ENCODE data around the gene CSNK1G3. TPM values are rescaled to one million over a fixed set of nuclear protein-coding genes. Genes with fewer than 3 reads are reported as not detected.

CSNK1G3 gene
- total RNA-seq, 4 donors from 2014 or later = 40.0 to 57.1 (median 42.5) TPM

DNA sequence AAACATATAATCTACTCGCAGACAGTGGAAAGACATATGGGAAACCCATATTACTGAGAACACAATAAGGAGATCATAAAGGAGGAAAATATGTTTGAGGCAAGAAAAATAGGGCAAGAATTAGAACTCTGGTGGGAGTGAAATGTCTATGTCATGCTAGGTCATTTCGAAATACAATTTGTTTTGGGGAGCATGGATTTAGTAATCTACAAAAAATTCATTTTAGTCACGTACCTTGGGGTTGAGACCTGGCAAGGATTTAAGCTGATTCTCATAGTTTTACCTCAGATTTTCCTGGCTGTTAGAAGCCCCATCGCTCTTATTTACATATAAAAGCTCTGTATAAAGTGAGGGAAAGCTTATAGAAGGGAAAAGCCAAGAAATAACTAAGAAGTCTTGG is 11.5 kb upstream of the CSNK1G3 start:
- TF ChIP-seq, protein P1, sequence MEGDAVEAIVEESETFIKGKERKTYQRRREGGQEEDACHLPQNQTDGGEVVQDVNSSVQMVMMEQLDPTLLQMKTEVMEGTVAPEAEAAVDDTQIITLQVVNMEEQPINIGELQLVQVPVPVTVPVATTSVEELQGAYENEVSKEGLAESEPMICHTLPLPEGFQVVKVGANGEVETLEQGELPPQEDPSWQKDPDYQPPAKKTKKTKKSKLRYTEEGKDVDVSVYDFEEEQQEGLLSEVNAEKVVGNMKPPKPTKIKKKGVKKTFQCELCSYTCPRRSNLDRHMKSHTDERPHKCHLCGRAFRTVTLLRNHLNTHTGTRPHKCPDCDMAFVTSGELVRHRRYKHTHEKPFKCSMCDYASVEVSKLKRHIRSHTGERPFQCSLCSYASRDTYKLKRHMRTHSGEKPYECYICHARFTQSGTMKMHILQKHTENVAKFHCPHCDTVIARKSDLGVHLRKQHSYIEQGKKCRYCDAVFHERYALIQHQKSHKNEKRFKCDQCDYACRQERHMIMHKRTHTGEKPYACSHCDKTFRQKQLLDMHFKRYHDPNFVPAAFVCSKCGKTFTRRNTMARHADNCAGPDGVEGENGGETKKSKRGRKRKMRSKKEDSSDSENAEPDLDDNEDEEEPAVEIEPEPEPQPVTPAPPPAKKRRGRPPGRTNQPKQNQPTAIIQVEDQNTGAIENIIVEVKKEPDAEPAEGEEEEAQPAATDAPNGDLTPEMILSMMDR (IDR thresholded peaks at IDR 0.05) = no peak
- peak; percentile 55 for ATAC-seq (ENCODE audit: low FRiP score)
- no peak for DNase-seq (ENCODE audit: low spot score)

DNA sequence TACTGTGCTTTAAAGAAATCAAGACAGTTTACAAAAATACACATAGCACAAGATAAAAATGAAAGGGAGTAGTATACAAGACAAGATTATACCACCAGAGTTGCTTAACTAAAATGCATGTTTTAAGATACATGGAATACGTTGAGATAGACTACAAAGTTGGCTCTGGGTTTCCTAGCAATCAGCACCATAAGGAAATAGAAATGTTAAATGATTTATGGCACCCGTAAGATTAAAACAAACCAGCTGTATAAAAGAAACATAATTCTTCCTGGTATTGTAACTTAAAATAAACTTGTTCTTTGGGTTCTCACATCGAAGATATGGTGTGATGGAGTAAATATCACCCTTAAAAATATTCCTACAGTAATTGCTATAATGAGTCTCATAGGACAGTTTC is 9.9 kb upstream of the CSNK1G3 start:
- TF ChIP-seq, protein P1 (IDR thresholded peaks at IDR 0.05) = no peak
- ATAC-seq (ENCODE audit: low FRiP score) (no peak), DNase-seq (ENCODE audit: low spot score) (no peak)

DNA sequence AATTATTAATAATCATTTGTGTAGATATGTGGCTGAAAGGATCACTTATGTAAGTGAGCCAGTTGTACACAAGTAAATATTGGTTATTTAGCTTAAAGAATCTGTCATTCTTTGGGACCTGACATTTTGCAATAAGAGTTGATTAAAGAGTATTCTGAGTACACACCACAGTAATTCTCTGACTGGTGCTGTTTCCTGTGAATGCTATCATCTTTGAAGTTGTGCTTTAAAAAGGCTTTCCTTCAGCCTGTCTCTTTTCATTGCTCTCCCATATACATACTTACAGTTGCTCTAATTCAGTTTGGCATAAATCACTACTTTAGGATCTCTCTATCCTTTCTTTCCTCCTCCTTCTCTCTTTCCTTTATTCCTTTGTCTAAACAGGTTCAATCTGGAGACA is 8.7 kb upstream of the CSNK1G3 start:
- DNase-seq (ENCODE audit: low spot score) (no peak), ATAC-seq (ENCODE audit: low FRiP score) (no peak)
- TF ChIP-seq, protein P1 (IDR thresholded peaks at IDR 0.05) = no peak

DNA sequence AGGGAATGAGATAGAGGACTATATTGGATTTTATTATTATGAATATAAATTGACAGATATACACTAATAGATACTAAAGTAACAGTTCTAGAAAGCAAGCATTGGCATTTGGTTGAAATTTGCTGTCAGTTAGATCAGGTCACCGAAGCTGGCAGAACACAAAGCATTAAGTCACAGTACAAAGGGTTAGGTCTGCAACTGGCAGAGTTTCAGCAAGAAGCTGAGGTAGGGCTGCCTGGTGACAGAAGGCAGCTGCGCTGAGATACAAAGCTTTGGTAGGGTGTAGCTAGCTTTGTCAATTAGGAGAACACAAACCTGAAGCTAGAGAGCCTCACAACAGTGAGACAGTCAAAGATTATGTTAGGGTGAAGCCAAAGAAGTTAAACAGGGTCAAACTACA is 6.3 kb upstream of the CSNK1G3 start:
- ATAC-seq (ENCODE audit: low FRiP score) (no peak), DNase-seq (ENCODE audit: low spot score) (no peak)
- TF ChIP-seq, protein P1 (IDR thresholded peaks at IDR 0.05) = no peak

DNA sequence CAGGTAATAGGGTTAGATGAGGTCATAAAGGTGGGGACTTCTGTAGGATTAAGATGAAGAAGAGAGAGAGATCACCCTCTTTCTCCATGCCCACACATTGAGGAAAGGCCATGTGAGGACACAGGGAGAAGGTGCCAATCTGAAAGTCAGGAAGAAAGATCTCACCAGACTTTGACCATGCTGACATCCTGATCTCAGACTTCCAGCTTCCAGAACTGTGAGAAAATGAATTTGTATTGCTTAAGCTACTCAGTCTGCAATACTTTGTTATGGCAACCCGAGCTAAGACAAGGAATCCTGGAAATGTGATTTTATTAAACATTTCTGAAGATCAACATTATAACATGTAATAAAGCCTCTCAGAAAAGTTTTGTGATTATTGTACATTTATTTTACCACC is 3.5 kb upstream of the CSNK1G3 start:
- DNase-seq (ENCODE audit: low spot score) = no peak
- no peak for ATAC-seq (ENCODE audit: low FRiP score)
- TF ChIP-seq, protein P1 (IDR thresholded peaks at IDR 0.05) = no peak

DNA sequence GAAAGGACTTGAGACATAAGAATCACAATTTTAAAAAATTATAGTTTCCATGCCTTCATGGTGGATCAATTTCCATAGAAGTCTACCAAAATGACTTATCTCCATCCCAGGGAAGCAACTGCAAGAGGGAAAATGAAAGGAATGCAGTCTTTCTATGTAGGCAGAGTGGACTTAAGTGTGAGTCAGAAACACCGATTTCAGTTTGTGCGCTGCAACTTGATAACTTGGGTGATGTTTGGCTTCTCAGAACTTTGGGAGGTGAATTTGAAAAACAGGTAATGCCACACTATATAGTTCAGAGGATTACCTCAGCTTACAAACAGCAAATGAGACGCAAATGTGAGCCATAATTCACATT is 708 bp upstream of the CSNK1G3 start:
- TF ChIP-seq, protein P1 (IDR thresholded peaks at IDR 0.05) = no peak
- DNase-seq (ENCODE audit: low spot score) (no peak), ATAC-seq (ENCODE audit: low FRiP score) (peak; percentile 13)

DNA sequence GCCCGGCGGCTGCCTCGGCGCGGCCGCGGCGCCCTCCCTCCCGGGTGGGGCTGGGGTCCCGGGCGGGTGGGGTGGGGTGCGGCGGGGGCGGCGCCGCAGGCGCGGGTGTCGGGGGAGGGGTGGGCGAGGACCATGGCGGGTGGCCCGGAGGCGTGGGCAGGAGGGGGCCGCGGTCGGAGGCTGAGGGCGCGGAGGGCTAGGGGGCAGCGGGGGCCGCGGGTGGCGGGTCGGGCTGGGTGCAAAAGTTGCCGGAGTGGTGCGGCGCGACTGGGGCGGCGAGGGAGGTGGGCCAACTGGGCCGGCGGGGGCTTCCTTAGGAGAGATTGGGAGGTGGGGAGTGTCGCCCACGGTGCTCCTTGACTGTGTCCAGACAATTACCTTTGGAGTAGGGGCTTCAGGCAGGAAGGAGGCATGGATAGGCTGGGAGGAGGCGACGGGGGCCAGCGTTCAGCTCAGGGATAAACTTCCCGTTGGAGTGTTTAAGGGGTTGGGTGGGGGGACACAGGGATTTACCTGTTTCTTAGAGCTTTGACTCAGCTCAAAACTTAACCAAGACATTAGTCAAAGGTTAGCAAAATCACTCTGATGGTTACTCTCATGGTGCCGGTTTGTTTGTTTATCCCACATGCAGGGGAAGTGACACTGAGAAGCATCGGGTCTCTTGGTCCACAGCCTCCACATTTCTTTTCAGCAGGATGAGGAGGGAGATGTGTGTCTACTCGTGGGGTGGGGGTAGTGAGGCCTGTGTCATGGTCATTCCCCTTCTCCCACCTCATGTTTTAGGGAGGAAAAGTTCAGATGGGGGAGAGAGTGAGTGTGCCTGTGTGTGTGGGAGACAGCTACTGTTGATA is 859 bp downstream of the CSNK1G3 start:
- peak; percentile 25 for DNase-seq (ENCODE audit: low spot score)
- peak; percentile 43 for ATAC-seq (ENCODE audit: low FRiP score)
- TF ChIP-seq, protein P1 (IDR thresholded peaks at IDR 0.05) = no peak

Measured in omental fat pad (tissue), 4 donors.